Measurements from ENCODE around the gene HDAC9. TPM values are rescaled to one million over a fixed set of nuclear protein-coding genes. Genes with fewer than 3 reads are reported as not detected.

Gene HDAC9
- total and polyA plus RNA-seq, 2 of the 13 experiments (the other 11 are each of a cell fraction or from before 2014, with no cell fraction given), result 0.05 to 0.07 TPM

- Histone ChIP-seq H3K9me3 (ENCODE audit: low read length) (no peaks in the 10 kb centered on the region), H3K79me2 (ENCODE audit: insufficient read depth, low read length) (no peaks in the 10 kb centered on the region), H3K27me3 (ENCODE audit: control insufficient read depth in 1 of 2, insufficient read depth in 2 of 2, low read length in 2 of 2) (no peaks in the 10 kb centered on the region), H2AFZ (ENCODE audit: low read length) (no peak overlapping the region), H3K4me2 (ENCODE audit: low read depth, low read length) (no peak overlapping the region), H3K27ac (ENCODE audit: extremely low read length, insufficient read depth, low read length) (no peak overlapping the region), H3K4me1 (ENCODE audit: insufficient read depth, low read length) (no peaks in the 10 kb centered on the region), H3K4me3 (replicated peaks in 1 of 3; ENCODE audit: insufficient read depth in 1 of 3, low read depth in 2 of 3, low read length in 3 of 3) (no peak overlapping the region), H3K9ac (ENCODE audit: insufficient read depth, low read depth, low read length) (no peak overlapping the region), H4K20me1 (ENCODE audit: insufficient read depth, low read length) (no peaks in the 10 kb centered on the region), H3K36me3 (replicated peaks in 1 of 2; ENCODE audit: control insufficient read depth in 1 of 2, insufficient read depth in 2 of 2, low read length in 2 of 2) (no peaks in the 10 kb centered on the region)
- in situ Hi-C loops (cut with HindIII; ENCODE audit: extremely low pct_ligation_motif_present, low pct_unique_long_range_greater_than_20kb) (no loop called here), intact Hi-C loops (cut with micrococcal nuclease; ENCODE audit: unreplicated experiment) (no loop called here)
- POLR2A ChIA-PET, result no interaction called here
- ATAC-seq (no peak), DNase-seq (ENCODE audit: low spot score) (no peak), FAIRE-seq (no peak)
- TF ChIP-seq TMF1 (CRISPR knock-in tag; IDR thresholded peaks at IDR 0.05; ENCODE audit: low read depth), result no peak
- TF ChIP-seq FOXM1 (CRISPR knock-in tag; IDR thresholded peaks at IDR 0.05), result no peak
- TF ChIP-seq KAT8 (CRISPR knock-in tag; IDR thresholded peaks at IDR 0.05), result no peak
- BruUV-seq (replicated peaks), result no TSS peak
- 0% methylated on average over 1 of the region's 1 CpG for WGBS (ENCODE audit: low lambda C conversion rate)
- CTCF ChIA-PET (ENCODE audit: low intra/inter-chr PET ratio, low total read pairs), result no interaction called here
Measured at GRCh38 chr7:18550574-18550973, 55.0 kb downstream of the HDAC9 start.

GRCh38 chr7:18552316-18552916, 56.9 kb downstream of the HDAC9 start:
- no peak overlapping the region for H3K27ac ChIP-seq (ENCODE audit: extremely low read length, insufficient read depth, low read length)
- WGBS (ENCODE audit: low lambda C conversion rate), result 0% methylated on average over 2 of the region's 2 CpGs
- in situ Hi-C loops (cut with HindIII; ENCODE audit: extremely low pct_ligation_motif_present, low pct_unique_long_range_greater_than_20kb), result no loop called here
- H3K9ac ChIP-seq (ENCODE audit: insufficient read depth, low read depth, low read length), result no peak overlapping the region
- no peak overlapping the region for H2AFZ ChIP-seq (ENCODE audit: low read length)
- H4K20me1 ChIP-seq (ENCODE audit: insufficient read depth, low read length), result no peaks in the 10 kb centered on the region
- H3K9me3 ChIP-seq (ENCODE audit: low read length), result no peaks in the 10 kb centered on the region
- ATAC-seq (no peak), FAIRE-seq (no peak), DNase-seq (ENCODE audit: low spot score) (no peak)
- ChIA-PET POLR2A (no interaction called here), CTCF (ENCODE audit: low intra/inter-chr PET ratio, low total read pairs) (no interaction called here)
- H3K4me2 ChIP-seq (ENCODE audit: low read depth, low read length), result no peak overlapping the region
- TF ChIP-seq ETV5 (CRISPR knock-in tag; IDR thresholded peaks at IDR 0.05; ENCODE audit: borderline replicate concordance) (no peak), ATF1 (CRISPR knock-in tag; IDR thresholded peaks at IDR 0.05) (no peak)
- H3K79me2 ChIP-seq (ENCODE audit: insufficient read depth, low read length), result no peaks in the 10 kb centered on the region
- H3K27me3 ChIP-seq (ENCODE audit: control insufficient read depth in 1 of 2, insufficient read depth in 2 of 2, low read length in 2 of 2), result no peaks in the 10 kb centered on the region
- no peak overlapping the region for H3K4me3 ChIP-seq (replicated peaks in 1 of 3; ENCODE audit: insufficient read depth in 1 of 3, low read depth in 2 of 3, low read length in 3 of 3)
- intact Hi-C loops (cut with micrococcal nuclease; ENCODE audit: unreplicated experiment), result no loop called here
- H3K36me3 ChIP-seq (replicated peaks in 1 of 2; ENCODE audit: control insufficient read depth in 1 of 2, insufficient read depth in 2 of 2, low read length in 2 of 2), result no peaks in the 10 kb centered on the region
- BruUV-seq (replicated peaks), result no TSS peak
- no peaks in the 10 kb centered on the region for H3K4me1 ChIP-seq (ENCODE audit: insufficient read depth, low read length)
